Trophoblast cell (in vitro differentiated cells and primary cell): ENCODE data around the gene CHTF18.

Source experiments
- DNase-seq, 2 donors: peaks; one replicate each; pipeline ENCODE4 v3.0.0-alpha.2; 2016
- H2AFZ ChIP-seq: 2 replicates; pipeline ENCODE4 v1.6.1; 2013; ENCODE audit warnings: low read length, moderate library complexity, mild to moderate bottlenecking; ENCODE audit not compliant: insufficient read depth, poor library complexity
- H2AK5ac ChIP-seq: 2 replicates; pipeline ENCODE4 v1.6.1; 2013; ENCODE audit warnings: mild to moderate bottlenecking, low read length
- H2BK120ac ChIP-seq: 2 replicates; pipeline ENCODE4 v1.6.1; 2013; ENCODE audit warnings: low read length, mild to moderate bottlenecking, moderate library complexity; ENCODE audit not compliant: insufficient read depth, poor library complexity
- H2BK12ac ChIP-seq: 2 replicates; pipeline ENCODE4 v1.6.1; 2013; ENCODE audit warnings: mild to moderate bottlenecking, low read length, moderate library complexity
- H2BK5ac ChIP-seq: 2 replicates; pipeline ENCODE4 v1.6.1; 2013; ENCODE audit warnings: low read length, low read depth, moderate library complexity, mild to moderate bottlenecking; ENCODE audit not compliant: poor library complexity
- H3K14ac ChIP-seq: 2 replicates; pipeline ENCODE4 v1.6.1; 2013; ENCODE audit warnings: mild to moderate bottlenecking, low read length
- H3K18ac ChIP-seq: 2 replicates; pipeline ENCODE4 v1.6.1; 2013; ENCODE audit warnings: mild to moderate bottlenecking, low read length
- H3K23ac ChIP-seq: 2 replicates; pipeline ENCODE4 v1.6.1; 2013; ENCODE audit warnings: low read length
- H3K27ac ChIP-seq: 2 replicates; pipeline ENCODE4 v1.5.1; 2013; ENCODE audit warnings: low read depth, mild to moderate bottlenecking, inconsistent platforms, low read length, moderate library complexity
- H3K27me3 ChIP-seq: 2 replicates; pipeline ENCODE4 v1.6.1; 2013; ENCODE audit warnings: inconsistent platforms, mild to moderate bottlenecking, low read length, moderate library complexity; ENCODE audit not compliant: insufficient read depth
- H3K36me3 ChIP-seq, 2 experiments: 1 replicate in 1 of 2; 2 replicates in 1 of 2; pipeline ENCODE4 v1.6.1; 2013; ENCODE audit warnings: low read length in 2 of 2, mild to moderate bottlenecking in 2 of 2, moderate library complexity in 1 of 2; ENCODE audit not compliant: insufficient read depth in 2 of 2, control insufficient read depth in 1 of 2
- H3K4ac ChIP-seq: 2 replicates; pipeline ENCODE4 v1.6.1; 2013; ENCODE audit warnings: low read depth, mild to moderate bottlenecking, low read length, moderate library complexity
- H3K4me1 ChIP-seq, 2 experiments: 1 replicate in 1 of 2; 2 replicates in 1 of 2; pipeline ENCODE4 v1.6.1; 2013; ENCODE audit warnings: low read length in 2 of 2, mild to moderate bottlenecking in 2 of 2, moderate library complexity in 1 of 2; ENCODE audit not compliant: insufficient read depth in 2 of 2, control insufficient read depth in 1 of 2
- H3K4me2 ChIP-seq: 2 replicates; pipeline ENCODE4 v1.6.1; 2013; ENCODE audit warnings: inconsistent platforms, mild to moderate bottlenecking, low read length, moderate library complexity
- H3K4me3 ChIP-seq: 2 replicates; pipeline ENCODE4 v1.5.1; 2013; ENCODE audit warnings: mild to moderate bottlenecking, low read depth, low read length, inconsistent platforms
- H3K79me1 ChIP-seq: one replicate; pipeline ENCODE4 v1.6.1; 2013; ENCODE audit warnings: low read length
- H3K79me2 ChIP-seq: 2 replicates; pipeline ENCODE4 v1.6.1; 2013; ENCODE audit warnings: low read length, mild to moderate bottlenecking; ENCODE audit not compliant: control insufficient read depth, insufficient read depth, poor library complexity
- H3K9ac ChIP-seq: 2 replicates; pipeline ENCODE4 v1.6.1; 2013; ENCODE audit warnings: mild to moderate bottlenecking, low read length
- H3K9me3 ChIP-seq: 2 replicates; pipeline ENCODE4 v1.6.1; 2013; ENCODE audit warnings: low read depth, mild to moderate bottlenecking, control low read depth, inconsistent platforms, low read length; ENCODE audit not compliant: insufficient read depth
- H4K12ac ChIP-seq: 2 replicates; pipeline ENCODE4 v1.6.1; 2013; ENCODE audit warnings: low read depth, mild to moderate bottlenecking, low read length, moderate library complexity
- H4K8ac ChIP-seq: 2 replicates; pipeline ENCODE4 v1.6.1; 2013; ENCODE audit warnings: low read depth, mild to moderate bottlenecking, low read length, moderate library complexity
- H4K91ac ChIP-seq: one replicate; pipeline ENCODE4 v1.6.1; 2013; ENCODE audit warnings: low read depth, mild to moderate bottlenecking, low read length, moderate library complexity
- whole genome bisulfite sequencing: extraction: QIAGEN DNeasy Blood & Tissue Kit; methylation state at CpG from one replicate; pipeline ENCODE4 v1.1.7; 2013; ENCODE audit warnings: missing lambda C conversion rate; ENCODE audit not compliant: insufficient read length, insufficient coverage; ENCODE audit errors: extremely low coverage; 5-methylcytosine and 5-hydroxymethylcytosine counted together

CHTF18 gene

DNA sequence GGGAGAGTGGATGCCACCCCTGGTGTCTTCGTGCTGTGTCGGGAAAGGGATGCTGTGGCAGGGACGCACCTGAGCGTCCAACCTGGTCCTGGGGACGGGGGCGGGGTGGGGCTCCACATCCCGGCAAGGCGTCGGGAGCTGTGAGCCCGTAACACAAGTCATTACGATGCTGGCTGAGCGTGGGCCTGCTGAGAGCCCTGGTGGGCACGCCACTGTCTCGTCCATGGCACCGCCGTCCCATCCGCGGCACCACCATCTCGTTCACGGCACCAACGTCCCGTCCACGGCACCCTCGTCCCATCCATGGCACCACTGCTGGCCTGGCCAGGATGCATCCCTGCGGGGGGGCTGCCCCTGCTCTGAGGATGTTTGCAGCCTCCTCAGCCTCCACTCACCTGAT lies 36.2 kb downstream of the CHTF18 start:
- Histone ChIP-seq H2BK120ac (no peak overlapping the region), H3K27me3 (no peaks in the 10 kb centered on the region), H3K79me2 (no peaks in the 10 kb centered on the region), H3K27ac (no peak overlapping the region), H3K4ac (no peak overlapping the region), H2BK12ac (no peak overlapping the region), H3K23ac (no peak overlapping the region), H3K79me1 (no peaks in the 10 kb centered on the region), H2AK5ac (no peak overlapping the region), H3K9ac (no peak overlapping the region), H3K36me3 (no peaks in the 10 kb centered on the region), H3K4me1 (no peaks in the 10 kb centered on the region), H3K4me2 (no peak overlapping the region), H3K4me3 (no peak overlapping the region), H3K18ac (no peak overlapping the region), H2AFZ (no peak overlapping the region), H3K14ac (no peak overlapping the region), H4K8ac (no peak overlapping the region), H4K12ac (no peak overlapping the region), H4K91ac (no peak overlapping the region), H2BK5ac (no peak overlapping the region), H3K9me3 (peaks cover 36% of the 10 kb centered on the region)
- WGBS: no CpG with 5 or more reads among the region's 25 CpGs
- DNase-seq: no peak

DNA sequence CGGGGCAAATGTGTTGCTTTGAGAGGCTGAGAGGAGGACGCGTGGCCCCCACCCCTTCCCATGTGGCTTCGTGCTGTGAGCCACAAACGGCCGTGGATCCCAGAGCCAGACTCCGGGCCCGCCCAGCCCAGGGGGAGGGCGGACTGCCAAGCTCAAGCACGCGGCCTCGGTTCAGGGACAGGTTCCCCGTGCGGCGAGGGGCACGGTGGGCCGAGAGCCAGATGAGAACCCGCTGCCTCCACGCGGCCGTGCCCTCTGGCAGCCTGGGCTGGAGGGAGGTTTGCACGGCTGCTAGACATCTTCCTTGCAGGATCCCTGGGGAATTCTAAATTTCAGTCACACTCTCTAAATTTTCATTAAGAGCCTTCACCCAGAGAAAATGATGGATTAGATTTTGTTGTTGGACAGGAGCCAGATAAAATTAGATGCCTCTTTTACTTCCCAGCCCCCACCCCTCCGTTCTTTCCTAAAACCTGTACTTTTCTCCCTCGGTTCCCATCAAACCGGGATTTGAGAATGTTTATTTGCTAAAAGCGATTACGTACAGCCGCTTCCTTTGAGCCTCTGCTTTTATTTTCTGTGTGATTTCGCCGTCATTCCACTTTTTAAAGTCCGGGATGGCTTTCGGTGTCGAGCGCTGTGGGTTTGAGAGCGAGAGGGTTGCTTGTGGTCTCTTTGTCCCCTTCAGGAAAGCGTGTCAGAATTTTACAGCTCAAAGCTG lies 37.1 kb downstream of the CHTF18 start:
- Histone ChIP-seq H3K79me1 (no peaks in the 10 kb centered on the region), H4K91ac (no peak overlapping the region), H3K18ac (no peak overlapping the region), H3K9ac (no peak overlapping the region), H3K27me3 (no peaks in the 10 kb centered on the region), H2BK120ac (no peak overlapping the region), H3K4me2 (no peak overlapping the region), H2BK5ac (no peak overlapping the region), H2AK5ac (no peak overlapping the region), H3K4me3 (no peak overlapping the region), H3K4me1 (no peaks in the 10 kb centered on the region), H3K23ac (no peak overlapping the region), H4K12ac (no peak overlapping the region), H3K27ac (no peak overlapping the region), H3K4ac (no peak overlapping the region), H3K14ac (no peak overlapping the region), H2AFZ (no peak overlapping the region), H3K9me3 (peaks cover 39% of the 10 kb centered on the region), H3K79me2 (no peaks in the 10 kb centered on the region), H3K36me3 (no peaks in the 10 kb centered on the region), H4K8ac (no peak overlapping the region), H2BK12ac (no peak overlapping the region)
- WGBS: no CpG with 5 or more reads among the region's 36 CpGs
- DNase-seq: no peak

DNA sequence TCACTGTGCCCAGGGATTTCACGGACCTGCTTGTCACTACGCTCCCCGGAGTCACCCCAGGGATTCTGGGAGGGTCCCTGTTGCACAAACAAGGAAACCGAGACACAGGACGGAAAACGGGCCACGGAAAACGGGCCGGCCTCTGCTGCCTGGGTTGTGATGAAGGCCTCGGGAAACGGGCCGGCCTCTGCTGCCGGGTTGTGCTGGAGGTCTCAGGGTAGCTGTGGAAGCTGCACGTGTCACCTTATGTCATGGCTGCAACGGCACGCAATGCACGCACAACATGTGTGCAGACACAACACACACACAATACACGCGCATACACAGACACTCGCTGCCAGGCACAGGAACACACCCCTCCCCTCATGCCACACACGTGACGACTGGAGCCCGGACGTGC lies 39.1 kb downstream of the CHTF18 start:
- H2BK120ac ChIP-seq: no peak overlapping the region
- H3K18ac ChIP-seq: no peak overlapping the region
- no peaks in the 10 kb centered on the region for H3K79me1 ChIP-seq
- no peak overlapping the region for H3K27ac ChIP-seq
- H2AFZ ChIP-seq: no peak overlapping the region
- peaks cover 35% of the 10 kb centered on the region for H3K9me3 ChIP-seq
- no peak overlapping the region for H3K9ac ChIP-seq
- H3K23ac ChIP-seq: no peak overlapping the region
- no peaks in the 10 kb centered on the region for H3K79me2 ChIP-seq
- no peak overlapping the region for H2AK5ac ChIP-seq
- H2BK5ac ChIP-seq: no peak overlapping the region
- no peak overlapping the region for H3K14ac ChIP-seq
- no peak overlapping the region for H3K4me2 ChIP-seq
- no peaks in the 10 kb centered on the region for H3K36me3 ChIP-seq
- no peak for DNase-seq
- no peak overlapping the region for H2BK12ac ChIP-seq
- no CpG with 5 or more reads among the region's 24 CpGs for WGBS
- H3K4me1 ChIP-seq: no peaks in the 10 kb centered on the region
- H3K4me3 ChIP-seq: no peak overlapping the region
- no peaks in the 10 kb centered on the region for H3K27me3 ChIP-seq
- no peak overlapping the region for H4K12ac ChIP-seq
- no peak overlapping the region for H3K4ac ChIP-seq
- no peak overlapping the region for H4K91ac ChIP-seq
- H4K8ac ChIP-seq: no peak overlapping the region

DNA sequence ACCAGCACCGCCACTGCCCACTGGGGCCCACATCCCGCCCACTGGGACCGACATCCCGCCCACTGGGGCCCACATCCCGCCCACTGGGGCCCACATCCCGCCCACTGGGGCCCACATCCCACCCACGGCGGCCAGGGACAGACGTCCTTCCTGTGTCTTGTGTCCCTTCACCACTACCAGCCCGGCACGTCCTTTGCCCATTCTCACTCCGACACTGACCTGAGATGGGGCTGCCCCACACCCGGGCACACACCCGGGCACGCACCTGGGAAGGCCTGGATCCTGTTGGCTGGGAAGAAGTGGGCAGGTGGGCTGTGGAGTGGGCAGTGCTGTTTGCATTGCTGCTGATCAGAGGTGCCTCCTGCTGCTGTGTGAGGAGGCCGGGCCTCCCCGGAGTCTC lies 40.5 kb downstream of the CHTF18 start:
- Histone ChIP-seq H4K8ac (no peak overlapping the region), H3K27ac (no peak overlapping the region), H4K91ac (no peak overlapping the region), H3K79me2 (no peaks in the 10 kb centered on the region), H2AFZ (no peak overlapping the region), H3K4ac (no peak overlapping the region), H3K4me3 (no peak overlapping the region), H3K36me3 (no peaks in the 10 kb centered on the region), H3K9me3 (peaks cover 40% of the 10 kb centered on the region), H3K14ac (no peak overlapping the region), H3K18ac (no peak overlapping the region), H3K23ac (no peak overlapping the region), H2BK12ac (no peak overlapping the region), H3K79me1 (no peaks in the 10 kb centered on the region), H4K12ac (no peak overlapping the region), H2BK5ac (no peak overlapping the region), H2AK5ac (no peak overlapping the region), H3K27me3 (no peaks in the 10 kb centered on the region), H3K9ac (no peak overlapping the region), H2BK120ac (no peak overlapping the region), H3K4me2 (no peak overlapping the region), H3K4me1 (no peaks in the 10 kb centered on the region)
- no CpG with 5 or more reads among the region's 17 CpGs for WGBS
- no peak for DNase-seq
